Measurements from ENCODE around the gene RAET1E.
A peak's percentile ranks its signal among the peaks of the same experiment; 100 is the strongest.
"Not testable (repeated sequence)": the region's sequence is repeated elsewhere in the genome, so short reads cannot be mapped to it uniquely, and the experiment has no call there.

Gene RAET1E, protein sequence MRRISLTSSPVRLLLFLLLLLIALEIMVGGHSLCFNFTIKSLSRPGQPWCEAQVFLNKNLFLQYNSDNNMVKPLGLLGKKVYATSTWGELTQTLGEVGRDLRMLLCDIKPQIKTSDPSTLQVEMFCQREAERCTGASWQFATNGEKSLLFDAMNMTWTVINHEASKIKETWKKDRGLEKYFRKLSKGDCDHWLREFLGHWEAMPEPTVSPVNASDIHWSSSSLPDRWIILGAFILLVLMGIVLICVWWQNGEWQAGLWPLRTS

DNA sequence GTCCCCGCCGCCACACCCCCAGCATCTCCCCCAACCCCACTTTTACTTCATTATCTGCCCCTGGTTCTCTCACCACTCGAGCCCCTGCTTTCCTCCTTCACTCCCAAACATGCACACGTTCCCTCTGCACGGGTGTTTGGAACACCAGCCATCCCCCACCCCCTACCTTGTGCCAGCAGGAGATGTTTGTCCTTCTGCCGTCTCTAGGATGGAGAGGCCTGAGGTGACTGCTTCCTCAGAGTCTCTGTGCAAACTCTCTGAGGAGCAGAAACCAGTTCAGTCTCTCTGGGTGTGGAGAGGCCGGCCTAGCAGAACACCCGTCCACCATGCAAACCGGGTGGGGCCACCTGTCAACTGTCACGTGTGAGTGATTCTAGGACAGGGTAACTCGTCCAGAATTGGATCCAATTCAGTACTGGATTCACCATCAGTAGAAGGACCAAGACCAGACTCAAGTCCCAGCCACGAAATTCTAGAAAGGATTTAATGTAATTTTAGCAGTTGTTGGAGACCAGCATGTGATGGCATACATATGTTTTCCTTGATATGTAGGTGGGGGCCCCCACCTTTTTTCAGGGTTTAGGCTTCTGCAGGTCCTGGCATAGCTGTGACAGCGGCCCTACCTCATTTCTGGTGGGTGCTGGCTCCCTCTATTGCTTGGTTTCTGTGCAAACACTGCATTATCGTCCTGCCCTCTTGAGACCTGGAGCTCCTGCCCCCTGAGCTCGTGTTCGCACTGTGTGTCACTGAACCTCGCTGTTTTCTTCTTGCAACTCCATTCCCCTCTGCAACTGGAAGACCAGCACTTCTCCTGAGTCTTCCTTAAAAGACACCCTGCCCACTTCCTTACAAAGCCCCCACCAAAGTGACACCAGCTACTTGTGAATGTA lies at the start of gene RAET1E:
Gene RAET1E, minus strand, starts transcription at position 259 of the 890 bp plus-strand sequence. CDS start 7,212 bp downstream, outside the sequence.
- no peak within 1 kb of the TSS for H3K4me3 ChIP-seq (ENCODE audit: low read depth, low read length)

DNA sequence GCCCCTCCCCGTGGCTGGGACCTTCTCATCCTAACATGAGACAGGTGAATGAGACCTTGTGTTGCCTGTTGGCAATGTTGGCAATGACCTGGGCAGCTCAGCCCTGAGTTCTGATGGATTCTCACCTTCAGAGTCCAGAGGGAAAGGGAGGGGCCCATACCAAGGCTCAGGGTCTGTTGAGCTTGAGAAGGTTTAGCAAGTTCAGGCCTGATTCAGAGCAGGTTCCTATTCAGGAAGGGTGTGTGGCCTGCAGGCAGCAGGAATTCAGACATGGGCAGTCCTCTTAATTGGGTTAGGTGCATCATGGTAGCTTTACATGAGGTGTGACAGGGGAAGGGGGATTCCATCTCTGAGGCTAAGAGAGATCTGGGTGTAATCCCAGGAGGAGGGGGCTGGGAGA lies 49.6 kb upstream of the RAET1E start:
- not testable (repeated sequence) for H3K4me3 ChIP-seq (ENCODE audit: low read depth, low read length)

DNA sequence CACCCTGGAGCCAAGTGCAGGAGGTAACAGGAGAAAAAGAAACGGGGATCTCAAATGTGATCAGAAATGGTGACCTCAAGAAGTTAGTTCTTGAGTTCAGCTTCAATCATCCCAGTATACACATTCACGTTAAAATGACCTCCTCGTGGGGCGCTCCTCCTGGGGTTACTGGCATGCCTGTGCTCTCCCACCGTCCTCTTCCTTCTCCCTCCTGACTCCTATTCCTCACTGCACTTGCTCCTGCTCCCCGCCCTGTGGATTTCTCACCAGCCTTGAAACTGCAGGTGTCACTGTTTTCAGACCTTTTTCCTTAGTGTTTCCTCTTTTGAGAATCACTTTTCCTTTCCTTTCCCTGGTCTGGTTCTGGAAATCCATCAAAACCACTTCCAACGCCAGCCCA lies 48.7 kb upstream of the RAET1E start:
- not testable (repeated sequence) for H3K4me3 ChIP-seq (ENCODE audit: low read depth, low read length)

DNA sequence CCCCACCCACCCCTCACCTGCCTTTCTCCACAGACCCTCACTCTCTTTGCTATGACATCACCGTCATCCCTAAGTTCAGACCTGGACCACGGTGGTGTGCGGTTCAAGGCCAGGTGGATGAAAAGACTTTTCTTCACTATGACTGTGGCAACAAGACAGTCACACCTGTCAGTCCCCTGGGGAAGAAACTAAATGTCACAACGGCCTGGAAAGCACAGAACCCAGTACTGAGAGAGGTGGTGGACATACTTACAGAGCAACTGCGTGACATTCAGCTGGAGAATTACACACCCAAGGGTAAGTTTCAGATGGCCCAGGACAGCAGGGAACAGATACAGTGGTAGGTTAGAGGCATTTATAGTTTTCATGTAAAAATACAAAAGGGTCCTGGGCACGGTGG lies 47.4 kb upstream of the RAET1E start:
- not testable (repeated sequence) for H3K4me3 ChIP-seq (ENCODE audit: low read depth, low read length)

DNA sequence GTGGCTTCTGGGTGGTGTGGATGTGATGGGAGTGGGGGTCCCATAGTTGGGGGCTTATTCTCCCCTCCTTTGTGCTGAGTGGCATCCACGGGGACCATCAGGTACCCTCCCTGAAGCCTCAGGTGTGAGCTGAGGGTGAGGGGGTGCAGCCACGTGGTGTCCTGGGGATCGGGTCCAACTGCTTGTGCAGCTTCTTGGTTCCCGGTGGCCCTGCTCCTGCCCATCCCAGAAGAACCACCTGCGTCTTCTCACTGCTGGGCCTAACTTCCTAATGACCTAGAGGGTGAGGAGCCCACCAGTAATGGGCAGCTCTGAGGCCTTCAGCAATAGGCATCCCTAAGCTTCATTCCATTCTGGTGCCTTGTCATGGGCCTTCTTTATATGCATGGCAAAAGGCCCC lies 45.4 kb upstream of the RAET1E start:
- H3K4me3 ChIP-seq (ENCODE audit: low read depth, low read length): not testable (repeated sequence)

DNA sequence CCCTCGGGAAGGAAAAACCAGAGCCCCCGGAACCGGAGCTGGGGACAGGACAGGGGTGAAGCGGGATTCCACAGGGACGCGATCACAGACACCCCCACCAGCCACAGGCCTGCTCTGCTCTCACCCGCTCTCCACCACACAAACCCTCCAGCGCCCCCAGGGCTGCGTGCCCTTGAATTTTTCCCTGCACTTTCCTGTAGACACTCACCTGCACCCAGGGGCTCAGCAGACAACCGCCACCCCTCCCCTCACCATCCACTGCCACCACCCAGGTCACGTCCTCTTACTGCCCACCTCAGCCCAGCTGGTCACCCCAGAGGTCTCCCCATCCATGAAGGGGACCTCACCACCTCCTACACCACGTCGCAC lies 44.5 kb upstream of the RAET1E start:
- H3K4me3 ChIP-seq (ENCODE audit: low read depth, low read length): peak overlapping the region; percentile 49

DNA sequence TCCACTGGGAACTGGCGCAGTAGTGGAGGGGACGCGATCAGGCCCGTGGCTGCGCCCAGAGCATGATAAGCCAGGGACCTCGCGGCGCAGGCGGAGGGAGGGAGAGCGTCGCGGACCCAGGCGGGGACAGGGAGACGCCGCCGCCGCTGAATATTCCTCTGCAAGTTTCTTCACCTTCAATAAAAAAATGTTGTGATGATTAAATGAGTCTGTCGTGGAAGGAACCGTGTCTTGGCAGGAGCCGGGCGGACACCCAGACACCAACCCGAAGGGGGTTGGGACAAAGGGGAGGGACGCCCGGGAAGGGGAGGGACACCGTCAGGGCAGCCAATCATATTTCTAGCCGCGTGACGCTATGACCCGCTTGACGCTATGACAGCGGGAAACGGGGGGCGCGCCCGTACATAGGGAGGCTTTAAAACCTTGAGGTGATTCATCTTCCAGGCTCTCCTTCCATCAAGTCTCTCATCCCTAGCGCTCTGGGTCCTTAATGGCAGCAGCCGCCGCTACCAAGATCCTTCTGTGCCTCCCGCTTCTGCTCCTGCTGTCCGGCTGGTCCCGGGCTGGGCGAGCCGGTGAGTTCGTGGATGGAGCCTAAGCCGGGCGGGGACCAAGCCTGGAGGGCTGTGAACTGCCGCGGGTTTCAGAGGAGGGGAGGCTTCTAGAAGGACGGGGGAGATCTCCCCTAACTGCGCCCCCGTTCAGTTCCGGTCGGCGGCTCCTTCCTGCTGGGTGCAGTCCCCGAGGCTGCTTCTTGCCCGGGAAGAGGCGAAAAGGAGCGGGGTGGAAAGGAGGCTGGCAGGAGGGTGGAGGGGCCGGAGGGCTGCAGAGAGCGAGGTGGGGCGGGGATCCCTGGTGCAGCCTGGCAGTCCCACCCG lies 43.9 kb upstream of the RAET1E start, which contains the start of gene ULBP2:
Gene ULBP2, plus strand, starts transcription at position 432 of the 878 bp plus-strand sequence. Its CDS starts 59 bp downstream, at position 491.
- H3K4me3 ChIP-seq (ENCODE audit: low read depth, low read length): peak within 1 kb of the TSS; percentile 49

DNA sequence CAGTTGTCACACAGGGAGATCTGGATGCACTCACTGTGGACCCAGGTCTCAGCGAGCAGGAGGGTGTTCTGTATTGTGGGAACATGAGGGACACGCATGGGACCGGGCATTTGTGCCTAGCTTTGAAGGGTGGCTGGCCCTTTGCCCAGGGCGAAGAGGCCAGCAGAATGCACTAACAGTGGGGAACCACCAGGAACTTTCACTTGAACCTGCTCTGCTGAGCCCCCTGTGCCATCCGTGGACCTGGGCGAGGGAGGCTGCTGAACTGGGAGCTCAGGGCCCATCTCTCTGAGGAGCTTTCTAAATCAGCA lies 42.7 kb upstream of the RAET1E start:
- no peak overlapping the region for H3K4me3 ChIP-seq (ENCODE audit: low read depth, low read length)

DNA sequence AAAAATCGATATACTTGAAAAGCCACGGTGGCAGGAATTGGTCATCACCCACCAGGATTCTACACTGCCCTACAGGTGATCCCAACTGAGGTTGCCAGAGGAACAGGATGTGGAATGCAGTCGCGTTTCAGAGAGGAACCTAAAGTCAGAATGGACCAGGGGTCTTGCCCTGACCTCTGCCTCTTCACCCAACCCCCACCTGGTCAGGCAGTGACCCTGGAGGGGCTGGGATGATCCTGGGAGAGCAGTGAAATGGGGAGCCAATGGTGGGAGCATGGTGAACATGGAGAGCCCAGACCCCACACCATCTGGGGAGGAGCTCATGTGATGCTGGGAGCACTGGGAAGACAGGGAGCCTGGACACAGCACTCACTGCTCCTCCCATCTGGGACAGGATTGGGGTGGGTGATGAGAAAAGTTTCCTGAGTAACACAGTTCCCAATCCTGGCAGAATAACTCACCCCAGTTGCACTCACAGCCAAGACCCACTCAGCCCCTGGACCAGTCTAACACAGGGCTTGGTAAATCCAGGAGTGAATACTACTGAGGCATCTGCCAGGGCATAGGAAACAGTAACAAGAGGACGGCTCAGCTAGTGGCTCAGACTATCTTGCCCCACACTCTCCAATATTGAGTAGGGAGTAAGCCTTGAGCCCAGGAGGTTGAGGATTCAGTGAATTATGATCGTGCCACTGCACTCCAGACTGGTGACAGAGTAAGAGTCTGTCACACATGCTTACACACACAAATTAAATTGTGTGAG lies 42.2 kb upstream of the RAET1E start:
- H3K4me3 ChIP-seq (ENCODE audit: low read depth, low read length): no peak overlapping the region

DNA sequence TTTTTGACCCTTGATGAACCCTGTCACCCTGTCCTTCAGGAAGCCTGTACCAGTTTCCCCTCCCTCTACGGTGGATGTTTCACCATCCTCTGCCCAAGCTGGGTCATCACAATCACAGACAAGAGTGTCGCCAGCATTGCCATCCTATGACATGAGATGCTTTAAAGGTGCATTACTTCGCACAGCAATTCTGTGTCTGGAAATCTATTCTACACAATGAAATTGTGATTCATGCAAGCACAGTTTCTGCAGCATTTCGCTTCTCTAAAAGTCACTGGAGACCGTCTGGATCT lies 41.4 kb upstream of the RAET1E start:
- no peak overlapping the region for H3K4me3 ChIP-seq (ENCODE audit: low read depth, low read length)

DNA sequence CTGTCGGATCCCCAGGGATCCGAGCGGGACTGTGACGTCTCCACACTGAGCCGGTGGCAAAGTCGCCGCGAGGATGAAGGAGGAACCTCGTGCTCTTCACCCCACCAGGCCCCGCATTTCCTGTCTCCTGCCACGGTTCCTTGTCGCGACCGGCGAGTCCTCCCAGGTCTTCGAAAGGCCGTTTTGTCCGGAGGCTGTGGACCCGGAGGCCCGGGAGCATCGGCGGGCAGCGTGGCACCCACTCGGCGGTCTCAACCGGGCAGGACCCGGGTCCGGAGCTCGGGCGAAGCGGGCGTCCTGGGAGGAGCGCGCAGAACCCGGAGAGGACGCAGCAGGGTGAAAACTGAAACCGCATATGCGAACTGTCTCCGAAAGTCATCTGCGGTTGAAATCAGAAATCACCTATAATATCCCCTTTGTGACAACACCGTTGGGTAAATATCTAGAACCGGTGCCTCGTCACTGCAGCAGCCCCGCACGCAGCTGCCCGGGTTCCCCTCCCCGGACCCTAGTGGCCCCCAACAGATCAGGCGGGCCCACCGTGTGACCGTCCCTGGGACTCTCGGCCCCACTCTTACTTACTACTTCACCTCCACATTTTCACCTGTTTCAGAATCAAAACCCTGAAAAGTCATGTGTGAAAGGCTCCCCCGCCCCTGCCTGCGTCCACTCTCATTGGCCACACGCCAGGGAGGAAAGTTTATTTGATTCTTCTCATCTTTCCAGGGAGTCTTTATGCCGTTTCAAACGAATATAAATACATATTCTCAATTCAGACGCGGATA lies 40.9 kb upstream of the RAET1E start:
- peak overlapping the region; percentile 29 for H3K4me3 ChIP-seq (ENCODE audit: low read depth, low read length)

DNA sequence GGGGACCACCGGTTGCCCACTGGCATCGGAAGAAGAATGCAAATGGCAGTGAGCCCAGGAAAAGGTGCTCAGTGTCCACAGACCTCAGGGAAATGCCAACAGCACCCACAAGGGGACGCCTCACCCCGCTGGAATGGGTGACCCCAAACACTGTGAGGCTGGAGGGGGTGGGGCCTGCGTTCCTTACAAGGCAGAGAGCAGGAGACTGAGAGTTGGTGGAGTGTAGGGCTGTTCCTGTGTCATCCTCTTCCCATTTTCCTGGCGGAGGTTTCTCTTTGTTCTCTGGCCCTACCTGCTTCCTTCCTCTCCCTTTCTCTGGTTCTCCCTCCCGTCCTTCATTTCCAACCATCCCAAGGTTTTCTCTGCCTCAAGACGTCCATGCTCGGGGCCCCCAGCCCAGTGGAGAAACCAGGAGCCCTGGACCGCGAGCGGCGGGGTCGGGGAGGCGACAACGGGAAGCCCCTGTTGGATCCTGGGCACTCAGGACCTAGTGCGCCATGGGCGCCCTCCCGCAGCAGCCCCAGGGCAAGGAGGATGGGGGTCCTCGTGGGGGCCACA lies 40.2 kb upstream of the RAET1E start:
- peak overlapping the region; percentile 29 for H3K4me3 ChIP-seq (ENCODE audit: low read depth, low read length)

DNA sequence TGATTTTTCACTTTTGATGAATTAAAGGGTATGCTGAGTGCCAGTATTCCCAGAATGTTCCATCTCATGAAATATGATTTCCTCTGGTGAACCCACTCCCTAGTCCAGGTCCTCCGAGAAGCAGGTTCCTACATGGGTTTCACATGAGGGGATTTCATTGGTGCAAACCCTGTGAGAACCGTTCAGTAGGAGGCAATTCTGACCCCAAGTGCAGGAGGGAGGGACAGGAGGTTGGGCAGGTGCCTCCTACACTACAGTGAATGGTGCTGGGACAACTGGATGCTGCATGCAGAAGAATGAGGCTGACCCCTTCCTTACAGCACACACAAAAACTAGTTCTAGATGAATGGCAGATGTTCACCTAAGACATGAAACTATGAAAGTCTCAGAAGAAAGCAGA lies 38.8 kb upstream of the RAET1E start:
- H3K4me3 ChIP-seq (ENCODE audit: low read depth, low read length): no peak overlapping the region

DNA sequence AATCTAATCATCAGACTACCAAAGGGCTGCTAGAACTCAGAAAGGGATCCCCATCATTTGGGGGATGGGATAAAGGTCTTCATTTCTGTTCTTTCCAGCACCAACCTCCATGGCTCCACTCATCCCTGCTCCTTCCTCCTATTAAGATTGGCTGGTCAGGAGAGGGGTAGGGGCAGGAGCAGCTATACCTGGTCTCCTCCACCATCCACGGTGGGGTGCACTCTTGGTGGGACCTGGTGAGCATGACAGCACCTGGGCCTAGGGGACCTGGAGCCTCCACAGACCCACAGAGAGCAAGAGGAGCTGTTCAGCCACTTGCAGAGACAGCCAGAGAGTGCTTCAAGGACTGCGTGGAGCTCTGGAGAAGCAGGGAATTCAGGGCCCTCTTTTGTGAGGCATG lies 37.8 kb upstream of the RAET1E start:
- H3K4me3 ChIP-seq (ENCODE audit: low read depth, low read length): no peak overlapping the region

DNA sequence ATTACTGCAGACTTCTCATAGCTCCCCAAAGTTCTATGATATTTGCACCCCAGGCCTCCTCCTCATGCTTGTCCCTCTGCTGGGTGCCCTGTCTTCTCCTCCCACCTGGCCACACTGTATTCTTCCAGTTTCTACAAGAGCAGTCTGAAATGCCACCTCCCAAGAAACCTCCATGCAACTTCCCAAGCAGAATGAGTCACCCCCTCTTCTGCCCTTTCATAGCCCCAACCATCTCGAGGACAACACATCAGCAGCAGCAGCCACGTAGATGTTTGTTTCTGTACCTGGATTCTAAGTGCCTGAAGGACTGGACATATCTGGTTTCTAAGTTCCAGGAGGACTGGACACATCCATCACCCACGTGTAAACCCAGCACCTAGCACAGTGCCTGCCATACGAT lies 37.3 kb upstream of the RAET1E start:
- H3K4me3 ChIP-seq (ENCODE audit: low read depth, low read length): no peak overlapping the region

DNA sequence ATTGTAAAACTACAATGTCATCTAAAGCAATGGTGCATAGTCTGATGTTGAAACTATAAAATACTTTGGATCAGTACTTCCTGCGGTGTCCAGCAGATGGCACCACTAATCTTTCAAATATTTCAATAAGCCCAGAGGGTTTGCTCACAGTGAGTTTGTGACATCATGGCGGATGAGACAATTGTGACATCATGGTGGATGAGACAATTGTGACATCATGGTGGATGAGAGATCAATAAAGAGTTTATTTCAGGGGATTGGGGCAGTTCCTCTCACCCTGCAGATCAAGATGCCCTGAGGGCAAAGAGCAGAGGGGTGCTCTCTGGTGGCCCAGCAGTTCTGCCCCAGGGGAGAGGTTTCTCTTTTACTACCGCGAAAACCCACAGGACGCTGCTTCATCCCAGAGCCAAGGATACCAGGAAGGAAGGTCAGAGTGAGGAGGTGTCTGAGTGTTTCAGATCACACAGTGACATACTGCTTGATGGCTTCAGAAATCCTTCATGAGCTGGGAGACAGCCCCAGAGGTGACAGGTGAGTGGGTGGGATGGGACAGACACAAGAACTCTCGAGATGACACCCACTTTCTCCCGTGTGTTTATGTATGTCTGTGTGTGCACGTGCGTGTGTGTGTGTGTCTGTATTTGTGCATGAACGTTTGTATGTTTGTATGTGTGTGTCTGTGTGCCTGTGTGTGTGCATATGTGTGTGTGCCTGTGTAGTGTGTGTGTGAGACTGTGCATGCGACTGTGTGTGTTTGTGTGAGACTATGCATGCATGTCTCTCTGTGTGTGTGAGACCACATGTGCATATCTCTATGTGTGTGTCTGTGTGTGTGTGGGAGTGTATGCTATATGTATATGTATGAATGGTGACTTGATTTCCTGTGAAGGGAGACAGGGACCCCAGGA lies 36.6 kb upstream of the RAET1E start:
- H3K4me3 ChIP-seq (ENCODE audit: low read depth, low read length): no peak overlapping the region

DNA sequence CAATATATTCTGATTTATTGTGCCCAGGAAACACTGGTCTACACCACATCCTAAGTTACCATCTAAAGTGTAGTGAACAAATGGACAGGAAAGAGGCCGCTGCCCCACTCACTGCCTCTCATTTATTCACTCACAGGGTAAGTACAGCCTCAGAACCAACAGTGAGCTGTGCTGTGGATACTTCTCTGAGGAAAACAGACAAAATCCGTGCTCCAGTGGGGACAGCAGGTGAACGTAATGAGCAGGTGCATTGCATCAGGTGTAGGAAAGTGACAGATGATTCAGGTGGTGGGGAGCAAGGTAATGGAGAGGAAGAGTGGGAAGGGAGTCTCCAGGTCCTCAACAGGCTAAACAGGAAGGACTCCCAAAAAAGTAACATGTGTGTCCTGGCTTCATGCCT lies 35.5 kb upstream of the RAET1E start:
- no peak overlapping the region for H3K4me3 ChIP-seq (ENCODE audit: low read depth, low read length)

DNA sequence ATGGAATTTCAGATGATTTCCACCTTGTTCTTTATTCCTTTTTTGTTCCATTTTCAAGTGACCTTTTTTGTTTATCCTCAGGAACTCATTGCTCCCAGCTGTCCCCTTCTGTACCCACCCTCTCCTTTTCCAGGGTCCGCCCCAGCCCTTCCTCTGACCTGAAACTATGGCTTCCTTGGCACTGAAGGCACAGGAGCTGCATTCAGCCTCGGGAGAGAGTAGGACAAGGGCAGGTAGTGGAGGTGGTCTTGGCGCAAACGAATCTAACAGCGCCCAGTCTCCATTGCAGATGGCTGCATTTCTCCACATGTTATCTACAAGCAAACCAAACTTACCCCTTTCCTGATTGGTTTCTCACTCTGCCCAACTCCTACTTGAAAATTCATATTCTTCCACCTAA lies 35.1 kb upstream of the RAET1E start:
- no peak overlapping the region for H3K4me3 ChIP-seq (ENCODE audit: low read depth, low read length)

DNA sequence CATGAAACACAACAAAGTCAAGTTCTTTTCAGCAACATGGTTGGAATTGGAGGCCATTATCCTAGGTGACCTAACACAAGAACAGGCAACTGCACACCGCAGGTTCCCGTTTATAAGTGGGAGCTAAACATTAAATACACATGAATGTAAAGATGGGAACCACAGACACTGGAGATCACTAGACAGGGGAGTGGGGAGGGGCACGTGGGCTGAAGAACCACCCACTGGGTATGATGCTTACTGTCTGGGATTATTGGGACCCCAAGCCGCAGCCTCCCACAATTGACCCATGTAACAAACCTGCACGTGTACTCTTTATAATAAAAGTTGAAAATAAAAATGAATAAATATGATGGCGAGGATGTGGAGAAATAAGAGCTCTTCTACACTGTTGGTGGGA lies 33.6 kb upstream of the RAET1E start:
- H3K4me3 ChIP-seq (ENCODE audit: low read depth, low read length): no peak overlapping the region
